GM12872 (cell line): ENCODE measurements around the gene WWP2.

Source experiments
- TF ChIP-seq, protein P1 (sequence below): IDR thresholded peaks from 3 replicates; pipeline ENCODE4 v1.5.1; 2011; ENCODE audit warnings: low read depth, mild to moderate bottlenecking, low read length, moderate library complexity; ENCODE audit not compliant: insufficient read depth

Gene WWP2

DNA sequence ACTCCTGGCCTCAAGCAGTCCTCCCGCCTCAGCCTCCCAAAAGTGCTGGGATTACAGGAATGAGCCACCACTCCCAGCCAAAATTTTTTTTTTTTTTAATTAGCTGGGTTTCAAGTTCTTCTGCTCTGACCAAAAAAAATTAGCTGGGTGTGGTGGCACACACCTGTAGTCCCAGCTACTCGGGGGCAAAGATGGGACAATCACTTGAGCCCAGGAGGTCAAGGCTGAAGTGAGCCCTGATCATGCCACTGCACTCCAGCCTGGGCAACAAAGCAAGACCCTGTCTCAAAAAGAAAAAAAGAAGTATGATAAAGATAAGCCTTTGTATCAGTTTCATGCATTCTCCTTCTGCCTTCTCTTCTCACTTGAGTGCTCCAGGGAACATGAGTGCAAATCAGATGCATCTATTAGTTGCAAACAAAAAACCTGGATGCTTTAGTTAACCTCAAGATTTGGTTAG, 37.7 kb upstream of the WWP2 start:
- TF ChIP-seq, protein P1, sequence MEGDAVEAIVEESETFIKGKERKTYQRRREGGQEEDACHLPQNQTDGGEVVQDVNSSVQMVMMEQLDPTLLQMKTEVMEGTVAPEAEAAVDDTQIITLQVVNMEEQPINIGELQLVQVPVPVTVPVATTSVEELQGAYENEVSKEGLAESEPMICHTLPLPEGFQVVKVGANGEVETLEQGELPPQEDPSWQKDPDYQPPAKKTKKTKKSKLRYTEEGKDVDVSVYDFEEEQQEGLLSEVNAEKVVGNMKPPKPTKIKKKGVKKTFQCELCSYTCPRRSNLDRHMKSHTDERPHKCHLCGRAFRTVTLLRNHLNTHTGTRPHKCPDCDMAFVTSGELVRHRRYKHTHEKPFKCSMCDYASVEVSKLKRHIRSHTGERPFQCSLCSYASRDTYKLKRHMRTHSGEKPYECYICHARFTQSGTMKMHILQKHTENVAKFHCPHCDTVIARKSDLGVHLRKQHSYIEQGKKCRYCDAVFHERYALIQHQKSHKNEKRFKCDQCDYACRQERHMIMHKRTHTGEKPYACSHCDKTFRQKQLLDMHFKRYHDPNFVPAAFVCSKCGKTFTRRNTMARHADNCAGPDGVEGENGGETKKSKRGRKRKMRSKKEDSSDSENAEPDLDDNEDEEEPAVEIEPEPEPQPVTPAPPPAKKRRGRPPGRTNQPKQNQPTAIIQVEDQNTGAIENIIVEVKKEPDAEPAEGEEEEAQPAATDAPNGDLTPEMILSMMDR = no peak

DNA sequence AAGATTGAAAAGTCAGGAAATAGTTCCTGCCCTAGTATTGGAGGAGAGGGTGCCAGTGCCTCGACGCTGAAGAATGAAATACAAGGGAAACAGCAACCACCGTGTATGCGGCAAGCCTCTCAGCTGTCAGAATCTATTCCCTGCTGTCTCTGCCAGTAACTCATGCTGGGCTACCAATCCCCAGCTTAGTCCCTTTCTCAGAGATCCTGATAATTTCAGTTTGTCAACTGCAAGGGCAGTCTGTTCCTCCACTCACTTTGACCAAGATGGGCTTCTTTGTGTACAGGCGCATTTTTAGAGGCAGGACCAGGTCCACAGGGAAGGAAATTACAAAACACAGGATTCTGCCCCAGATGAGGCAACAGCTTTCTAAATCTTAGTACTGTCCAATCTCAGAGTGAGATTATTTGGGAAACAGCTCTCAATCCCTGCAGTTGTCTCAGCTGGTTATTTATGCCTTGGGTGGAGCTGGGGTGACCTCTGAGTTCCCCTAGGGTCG, 37.1 kb upstream of the WWP2 start:
- TF ChIP-seq, protein P1 = no peak

DNA sequence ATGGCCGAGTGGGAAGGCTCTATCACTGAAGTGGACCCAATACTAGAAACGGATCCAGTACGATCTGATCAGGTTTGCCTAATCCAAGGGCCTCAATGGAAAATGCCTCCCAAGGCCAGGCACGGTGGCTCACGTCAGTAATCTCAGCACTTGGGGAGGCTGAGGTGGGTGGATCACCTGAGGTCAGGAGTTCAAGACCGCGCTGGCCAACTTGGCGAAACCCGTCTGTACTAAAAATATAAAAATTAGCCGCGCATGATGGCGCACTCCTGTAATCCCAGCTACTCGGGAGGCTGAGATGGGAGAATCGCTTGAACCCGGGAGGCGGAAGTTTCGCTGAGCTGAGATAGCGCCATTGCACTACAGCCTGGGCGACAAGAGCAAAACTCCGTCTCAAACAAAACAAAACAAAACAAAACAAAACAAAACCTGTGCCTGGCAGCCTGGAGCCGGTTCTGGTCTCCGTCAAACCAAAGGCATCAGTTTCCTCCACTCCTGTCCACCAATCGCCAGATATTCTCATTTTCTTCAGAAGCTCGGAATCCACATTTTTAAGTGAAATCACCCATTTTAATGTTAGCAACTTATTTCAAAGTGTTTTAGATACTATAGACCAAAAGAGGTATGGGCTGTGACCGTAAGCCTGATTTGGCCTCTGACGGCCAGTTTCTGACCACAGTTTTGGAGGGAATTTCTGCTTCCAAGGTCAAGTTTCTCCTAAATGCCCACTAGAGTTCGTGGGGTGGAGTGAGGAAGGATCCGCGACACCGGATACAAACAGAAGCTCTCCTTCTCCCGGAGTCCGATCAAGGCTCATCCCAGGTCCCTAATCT, 36.4 kb upstream of the WWP2 start:
- TF ChIP-seq, protein P1 = no peak

DNA sequence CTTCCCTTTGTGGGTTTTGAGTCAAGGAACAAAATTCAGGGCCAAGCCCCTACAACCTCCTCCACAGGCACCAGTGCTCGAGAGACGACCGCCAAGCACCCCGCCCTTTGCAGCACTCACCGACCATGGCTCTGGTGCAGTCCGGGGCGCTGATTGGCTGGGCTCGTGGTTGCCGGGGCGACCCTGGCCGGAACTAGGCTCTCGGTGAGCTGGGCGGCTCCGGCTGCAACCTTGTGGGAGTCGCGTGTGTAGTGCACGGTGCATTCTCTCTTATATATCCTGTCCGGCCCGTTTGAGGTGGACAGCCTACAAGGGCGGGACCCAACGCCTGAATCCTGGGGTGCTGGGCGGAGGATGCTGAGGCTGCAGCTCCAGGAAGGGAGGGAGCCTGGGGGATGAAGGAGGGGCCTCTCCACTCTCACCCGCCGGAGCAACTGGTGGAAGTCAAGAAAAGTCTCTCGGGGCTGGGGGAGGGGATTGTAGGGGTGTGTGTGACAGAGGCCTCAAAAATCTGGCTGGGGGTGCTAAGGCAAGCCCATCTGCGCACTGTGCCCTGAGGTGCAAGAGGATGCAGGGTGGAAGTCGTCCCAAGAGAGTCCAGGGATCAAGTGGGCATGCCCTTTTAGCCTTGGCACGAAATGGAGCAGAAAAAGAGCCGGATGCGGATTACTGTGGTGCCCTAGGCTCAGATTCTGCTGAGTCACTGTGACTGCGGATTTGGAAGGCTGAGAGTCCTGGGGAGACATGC, 35.6 kb upstream of the WWP2 start, which contains the start of gene NQO1:
Gene NQO1, minus strand, starts transcription at position 248 of the 748 bp plus-strand sequence. Its CDS starts 121 bp downstream, at position 127.
- TF ChIP-seq, protein P1 = no peak

DNA sequence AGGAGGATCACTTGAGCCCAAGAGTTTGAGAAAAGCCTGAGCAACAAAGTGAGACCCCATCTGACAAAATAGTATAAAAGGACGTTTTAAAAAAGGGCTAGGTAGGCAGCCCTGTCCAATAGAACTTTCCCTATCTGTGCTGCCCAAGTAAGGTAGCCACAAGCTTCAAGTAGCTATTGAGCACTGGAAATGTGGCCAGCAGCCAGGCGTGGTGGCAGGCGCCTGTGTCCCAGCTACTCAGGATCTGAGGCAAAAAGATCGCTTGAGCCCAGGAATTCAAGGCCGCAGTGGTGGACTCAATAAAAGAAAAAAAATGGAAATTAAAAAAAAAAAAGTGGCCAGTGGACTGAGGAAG, 34.2 kb upstream of the WWP2 start:
- TF ChIP-seq, protein P1 = no peak

DNA sequence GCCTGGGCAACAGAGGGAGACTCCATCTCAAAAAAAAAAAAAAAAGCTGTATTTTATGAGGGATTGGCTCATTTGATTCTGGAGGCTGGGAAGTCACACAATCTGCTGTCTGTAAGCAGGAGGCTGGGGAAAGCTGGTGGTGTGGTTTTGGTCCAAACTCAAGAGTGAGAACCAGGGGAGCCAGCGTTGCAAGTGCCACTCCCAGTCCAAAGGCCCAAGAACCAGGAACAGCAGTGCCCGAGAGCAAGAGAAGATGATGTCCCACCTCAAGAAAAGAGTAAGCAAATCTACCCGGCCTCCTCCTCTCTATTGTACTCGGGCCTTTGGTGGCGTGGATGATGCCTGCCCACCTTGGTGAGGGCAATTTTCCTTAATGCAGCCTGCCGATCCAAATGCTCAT, 30.0 kb upstream of the WWP2 start:
- TF ChIP-seq, protein P1 = no peak

DNA sequence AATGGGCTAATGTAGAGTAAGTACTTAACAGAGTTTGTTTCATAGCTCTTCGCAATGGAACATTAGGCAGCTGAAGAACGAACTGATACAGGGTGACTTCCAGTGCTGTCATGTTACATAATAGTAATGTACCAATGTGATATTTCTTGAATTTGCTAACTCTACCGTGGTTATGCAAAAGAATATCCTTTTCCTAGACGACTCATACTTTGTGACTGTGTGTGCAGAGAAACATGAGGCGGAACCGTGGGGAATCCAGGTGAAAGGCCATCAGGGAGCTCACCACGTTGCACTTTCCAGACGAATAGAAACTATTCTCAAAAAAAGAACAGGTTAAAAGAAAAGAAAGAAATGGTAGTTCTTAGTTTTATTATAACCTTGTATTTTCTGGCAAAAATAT, 20.6 kb upstream of the WWP2 start:
- TF ChIP-seq, protein P1 = no peak
